Left kidney (tissue), 2 donors: ENCODE results near the gene ITGB1BP1. TPM values are rescaled to one million over a fixed set of nuclear protein-coding genes. Genes with fewer than 3 reads are reported as not detected.

Source experiments
- DNase-seq: peaks from one replicate; pipeline ENCODE4 v3.0.0-alpha.2; 2013
- polyA plus RNA-seq: library from polyadenylated mRNA; unstranded; fragments of 120-200 nt; gene quantifications from one replicate; pipeline ENCODE4 v1.2.1, GENCODE V29; 2013; ENCODE audit not compliant: insufficient read length

The ITGB1BP1 gene
- polyA plus RNA-seq, 1 donor: 77.9 TPM

GRCh38 chr2:9379391-9379755, 44.0 kb downstream of the ITGB1BP1 start:
- no peak for DNase-seq

- no peak for DNase-seq
Observed at GRCh38 chr2:9378433-9379390, 44.6 kb downstream of the ITGB1BP1 start.

DNA sequence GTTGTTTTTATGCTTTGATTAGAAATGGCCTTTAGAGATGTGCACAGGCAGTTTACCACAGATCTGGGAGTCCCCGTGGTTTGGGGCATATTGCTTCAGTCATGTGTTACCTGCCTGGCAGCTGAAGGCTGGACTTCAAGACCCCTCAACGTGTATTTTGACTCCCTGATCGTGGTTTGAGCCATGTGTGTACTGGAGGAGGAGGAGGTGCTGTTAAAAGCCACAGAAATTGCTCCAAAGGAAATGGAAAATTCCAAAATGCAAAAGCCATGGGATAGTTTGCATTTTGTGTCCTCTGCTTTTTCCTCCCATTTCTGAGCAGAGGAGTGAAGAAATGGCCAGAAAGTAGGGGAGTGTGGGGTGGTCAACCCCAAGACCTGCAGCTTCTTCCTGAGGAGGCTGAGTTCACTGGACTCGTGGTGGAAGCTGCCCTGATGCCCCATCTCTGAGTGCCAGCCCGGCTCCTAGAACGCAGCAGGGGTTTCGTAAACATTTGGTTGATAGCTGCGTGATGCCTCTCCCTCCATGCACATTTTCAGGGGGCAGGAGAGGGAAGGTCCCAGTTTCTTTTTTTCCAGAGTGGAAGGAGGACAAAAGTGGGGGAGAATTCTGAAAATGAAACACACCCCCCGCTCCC, 45.7 kb downstream of the ITGB1BP1 start:
- DNase-seq: no peak

DNA sequence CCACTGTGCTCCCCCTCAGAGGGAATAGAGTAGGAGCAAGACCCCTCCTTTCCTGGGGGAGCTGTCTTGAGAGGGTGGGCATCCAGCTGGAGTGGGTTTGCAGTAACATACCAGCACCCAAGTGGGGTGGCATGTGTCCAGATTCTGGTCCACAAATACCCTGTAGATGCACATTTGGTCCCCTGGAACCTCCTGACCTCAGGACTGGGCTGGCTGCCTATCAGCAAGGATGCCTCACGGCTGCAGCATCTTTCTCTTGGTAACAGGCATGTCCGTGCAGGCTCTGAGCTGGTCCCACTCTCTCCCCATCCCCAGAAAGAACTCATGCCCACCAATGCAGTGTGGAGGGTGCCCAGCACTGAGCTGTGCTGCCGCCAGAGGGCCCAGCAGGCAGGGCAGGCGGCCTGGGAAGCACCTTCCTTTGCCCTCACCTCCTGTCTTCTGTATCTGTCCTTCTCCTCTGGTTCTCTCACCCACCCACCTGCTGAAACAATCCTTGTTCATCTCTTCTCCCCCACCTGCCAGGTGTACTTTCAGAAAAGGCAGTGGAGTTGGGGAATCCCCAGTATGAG, 47.4 kb downstream of the ITGB1BP1 start:
- DNase-seq: no peak

- no peak for DNase-seq
Observed at GRCh38 chr2:9374071-9374730, 49.1 kb downstream of the ITGB1BP1 start.

DNA sequence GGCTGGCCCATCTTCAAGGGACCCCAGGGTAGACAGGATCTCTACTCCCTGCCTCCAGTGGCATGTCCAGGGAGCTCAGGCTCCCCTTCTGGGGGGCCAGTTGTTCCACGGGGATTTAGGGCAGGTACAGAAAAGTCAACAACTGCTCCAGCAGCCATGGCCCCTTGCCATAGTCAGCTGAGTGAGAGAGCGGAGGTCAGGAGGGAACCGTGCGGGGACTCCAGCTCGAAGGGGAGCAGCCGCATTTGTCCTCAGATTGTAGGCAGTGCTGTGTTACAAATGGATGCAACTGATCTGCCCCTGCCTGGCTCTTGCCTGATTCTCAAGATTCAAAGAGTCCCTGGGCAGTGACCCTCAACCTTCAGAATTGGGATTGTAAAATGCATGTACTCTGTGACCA, 49.9 kb downstream of the ITGB1BP1 start:
- no peak for DNase-seq

GRCh38 chr2:9373047-9373446, 50.3 kb downstream of the ITGB1BP1 start:
- peak; percentile 28 for DNase-seq

DNA sequence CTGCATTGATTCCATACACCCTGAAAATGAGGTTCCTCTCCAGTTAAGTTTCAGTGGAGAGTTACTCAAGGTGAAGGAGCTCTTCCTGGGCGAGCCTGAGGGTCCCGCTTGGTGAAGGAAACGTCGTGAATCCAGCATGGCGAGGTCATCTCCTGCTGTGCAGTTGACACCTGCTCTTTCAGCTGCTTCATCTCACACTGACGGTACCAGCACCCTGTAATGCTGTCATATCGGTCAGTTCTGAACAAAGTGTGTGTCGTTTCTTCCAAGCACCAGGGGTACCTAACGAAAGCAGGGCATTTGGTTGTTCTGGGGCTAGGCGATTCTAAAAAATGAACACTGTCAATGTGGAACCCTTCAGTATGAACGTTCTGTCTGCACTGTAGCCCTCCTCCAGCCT, 52.6 kb downstream of the ITGB1BP1 start:
- no peak for DNase-seq

DNA sequence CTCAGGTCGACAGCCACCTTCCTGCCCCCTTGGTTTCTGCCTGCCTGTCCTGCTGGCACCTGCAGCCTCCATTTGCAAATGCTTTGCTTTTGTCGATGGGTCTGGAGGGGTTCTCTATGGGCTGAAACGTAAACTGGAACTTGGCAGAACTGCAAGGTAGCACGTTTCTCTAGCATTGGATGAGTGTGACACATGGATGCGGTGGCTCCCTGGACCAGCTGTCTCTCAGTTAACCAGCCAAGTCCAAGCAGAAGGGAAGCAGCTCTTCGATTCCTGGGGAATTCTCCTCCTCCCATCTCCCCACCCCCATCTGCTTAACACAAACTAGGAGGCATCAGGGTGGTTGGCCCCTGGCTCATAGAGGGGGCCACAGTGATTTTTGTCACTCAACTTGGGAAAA, 57.3 kb downstream of the ITGB1BP1 start:
- no peak for DNase-seq

DNA sequence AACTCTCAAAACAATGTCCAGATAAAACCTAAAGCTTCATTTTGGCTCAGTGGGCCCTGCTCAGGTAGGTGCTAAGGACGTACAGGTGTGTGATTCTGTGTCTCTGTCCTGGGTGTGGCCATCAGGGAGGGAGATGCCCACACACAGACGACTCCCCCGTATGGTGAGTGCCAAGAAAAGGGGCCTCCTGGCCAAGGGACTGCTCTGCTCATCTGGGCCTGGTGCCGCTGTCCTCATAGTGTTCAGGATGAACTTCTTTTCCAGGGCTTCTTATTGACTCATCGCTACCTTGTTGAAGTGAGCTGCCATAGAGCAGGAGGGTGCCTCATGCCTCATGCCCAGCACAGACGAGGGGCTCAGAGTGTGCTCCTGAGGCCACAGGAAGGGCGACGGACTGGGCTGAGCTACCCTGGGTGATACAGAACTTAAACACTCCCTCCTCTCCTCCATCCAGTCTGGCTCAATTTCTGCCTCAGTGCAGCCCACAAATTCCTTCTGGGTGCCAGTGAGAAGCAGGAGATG, 57.8 kb downstream of the ITGB1BP1 start:
- DNase-seq: no peak

DNA sequence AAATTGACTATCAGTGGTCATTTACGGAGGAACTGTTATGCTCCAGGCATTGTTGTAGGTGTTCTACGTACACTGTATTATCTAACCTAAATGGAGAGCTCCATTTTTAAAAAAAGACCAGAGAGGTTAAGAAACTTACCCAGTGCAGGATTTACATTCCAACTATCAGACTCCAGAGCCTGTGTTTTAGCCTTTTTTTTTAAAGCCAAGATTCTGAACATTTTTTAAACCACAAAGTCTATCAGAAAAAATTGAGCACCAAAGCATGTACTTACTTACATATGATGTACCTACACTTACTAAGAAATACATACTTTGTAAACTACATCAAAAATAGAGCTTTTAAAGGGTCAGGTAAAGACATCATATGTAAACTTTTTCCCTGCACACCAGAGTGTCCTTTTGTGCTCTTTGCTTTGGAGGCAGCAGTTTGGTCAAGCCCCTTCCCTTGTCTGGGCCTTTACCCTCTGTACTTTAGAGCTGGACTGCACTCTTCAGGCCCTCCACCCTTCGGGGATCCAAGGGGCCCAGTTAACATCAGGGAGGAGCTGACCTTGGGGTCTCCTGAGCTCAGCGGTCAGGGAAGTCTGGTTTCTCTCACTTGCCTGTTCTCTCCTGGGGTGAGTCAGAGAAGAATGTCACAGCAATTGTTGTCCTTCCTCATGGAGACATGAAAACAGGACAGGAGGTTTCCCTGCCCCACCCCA, 58.4 kb downstream of the ITGB1BP1 start:
- DNase-seq: no peak

- no peak for DNase-seq
Observed at GRCh38 chr2:9364373-9364772, 59.0 kb downstream of the ITGB1BP1 start.

DNA sequence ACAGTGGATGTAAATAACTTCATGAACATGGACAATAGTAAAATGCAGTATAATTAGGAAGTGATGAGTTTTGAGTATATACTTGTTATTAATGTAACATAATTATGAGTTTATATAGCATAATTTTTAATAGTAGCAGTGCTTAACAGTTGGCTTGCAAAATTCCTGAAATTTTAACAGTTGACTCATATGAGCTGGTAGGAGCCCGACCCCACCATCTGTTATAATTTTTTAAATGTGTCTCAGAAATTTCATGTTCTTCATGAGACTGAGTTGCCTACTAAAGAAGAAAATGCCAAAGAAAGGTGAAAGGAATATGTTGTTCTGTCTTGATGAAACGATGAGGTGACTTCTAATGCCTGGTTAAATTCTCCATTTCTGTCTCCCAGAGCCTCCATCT, 62.6 kb downstream of the ITGB1BP1 start:
- no peak for DNase-seq

GRCh38 chr2:9360110-9360509, 63.2 kb downstream of the ITGB1BP1 start:
- no peak for DNase-seq

DNA sequence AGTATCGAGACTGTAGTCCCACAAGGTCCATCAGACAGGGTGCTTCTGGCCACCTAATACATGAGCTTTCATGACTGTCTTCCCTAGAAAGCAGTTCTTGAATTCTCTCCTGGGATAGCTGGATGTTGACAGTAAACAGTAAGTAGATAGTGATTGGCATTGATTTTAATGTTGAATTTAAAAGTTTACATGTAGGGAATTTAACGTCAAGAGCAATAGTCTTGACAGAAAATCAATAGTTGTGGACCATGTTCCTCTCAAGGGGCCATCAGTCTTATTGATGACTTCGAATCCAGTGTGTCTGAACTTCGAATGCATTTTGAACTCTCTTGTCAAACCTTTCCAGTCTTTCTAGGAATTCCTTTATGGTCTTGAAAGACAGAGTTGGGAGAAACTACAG, 63.9 kb downstream of the ITGB1BP1 start:
- no peak for DNase-seq

GRCh38 chr2:9358846-9359245, 64.5 kb downstream of the ITGB1BP1 start:
- DNase-seq: no peak

DNA sequence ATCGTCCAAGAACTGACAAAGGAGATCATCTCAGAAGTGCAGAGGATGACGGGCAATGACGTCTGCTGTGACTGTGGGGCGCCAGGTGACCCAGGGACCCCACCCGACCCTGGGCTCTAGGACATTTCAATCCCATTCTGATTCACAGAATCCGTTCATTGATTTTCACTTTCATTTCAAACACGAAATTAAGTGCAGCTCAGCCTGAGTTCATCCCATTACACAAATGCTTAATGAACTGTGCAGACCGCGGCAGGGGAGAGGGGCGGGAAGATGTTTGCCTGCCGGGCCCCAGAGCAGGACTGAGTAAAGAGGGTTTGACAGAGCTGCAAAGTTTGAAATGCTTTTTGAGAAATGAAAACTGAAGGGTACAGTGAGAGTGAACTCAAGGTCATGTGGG, 67.1 kb downstream of the ITGB1BP1 start:
- no peak for DNase-seq

DNA sequence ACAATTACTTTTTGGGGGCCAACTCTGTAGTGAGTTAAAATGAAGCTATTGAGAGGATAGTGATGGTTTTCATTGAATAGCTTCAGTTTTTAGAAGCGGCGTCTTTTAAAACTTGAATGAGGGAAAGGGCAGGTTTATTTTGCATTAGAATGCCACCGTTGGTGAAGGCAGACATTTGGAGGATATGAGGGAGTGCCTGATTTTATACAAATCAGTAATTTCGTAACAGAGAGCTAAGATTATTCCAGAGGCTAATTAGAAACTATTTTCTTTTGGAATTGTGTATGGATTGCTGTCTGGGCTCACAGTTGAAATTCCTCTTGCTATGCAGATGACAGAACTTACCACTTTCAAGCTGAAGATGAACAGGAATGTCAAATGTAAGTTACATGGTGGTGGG, 67.6 kb downstream of the ITGB1BP1 start:
- DNase-seq: no peak

GRCh38 chr2:9355270-9355669, 68.1 kb downstream of the ITGB1BP1 start:
- DNase-seq: no peak

GRCh38 chr2:9354318-9354717, 69.0 kb downstream of the ITGB1BP1 start:
- no peak for DNase-seq
